ENCODE data around the gene STARD5.

DNA sequence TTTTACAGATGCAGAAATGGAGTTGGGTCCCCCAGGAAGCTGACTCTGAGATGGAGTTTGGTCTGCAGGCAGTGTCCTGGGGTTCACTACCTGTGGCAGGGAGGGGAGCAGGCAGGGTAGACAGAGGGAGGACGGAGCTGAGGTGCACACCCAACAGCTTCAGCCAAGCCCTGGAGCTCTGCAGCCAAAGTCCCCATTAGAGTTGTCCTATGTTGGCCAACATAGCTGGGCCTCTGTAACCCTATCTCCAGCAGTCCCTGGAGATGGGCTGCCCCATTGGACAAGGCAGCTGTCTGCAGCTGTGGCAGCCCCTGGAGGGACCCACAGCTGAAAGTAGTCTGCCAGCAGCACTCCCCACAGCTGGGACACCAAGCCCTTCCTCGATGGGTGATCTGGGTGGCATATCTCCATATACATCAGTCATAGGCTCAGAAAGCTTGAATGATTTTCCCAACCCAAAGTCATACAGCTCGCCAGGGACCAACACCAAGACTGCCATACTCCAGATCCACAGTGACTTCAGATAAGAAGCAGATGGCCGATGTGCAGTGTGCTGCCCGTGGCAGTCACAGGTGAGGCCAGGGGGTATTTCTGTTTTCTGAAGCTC, 31.9 kb downstream of the STARD5 start:
- TF ChIP-seq, protein P1, sequence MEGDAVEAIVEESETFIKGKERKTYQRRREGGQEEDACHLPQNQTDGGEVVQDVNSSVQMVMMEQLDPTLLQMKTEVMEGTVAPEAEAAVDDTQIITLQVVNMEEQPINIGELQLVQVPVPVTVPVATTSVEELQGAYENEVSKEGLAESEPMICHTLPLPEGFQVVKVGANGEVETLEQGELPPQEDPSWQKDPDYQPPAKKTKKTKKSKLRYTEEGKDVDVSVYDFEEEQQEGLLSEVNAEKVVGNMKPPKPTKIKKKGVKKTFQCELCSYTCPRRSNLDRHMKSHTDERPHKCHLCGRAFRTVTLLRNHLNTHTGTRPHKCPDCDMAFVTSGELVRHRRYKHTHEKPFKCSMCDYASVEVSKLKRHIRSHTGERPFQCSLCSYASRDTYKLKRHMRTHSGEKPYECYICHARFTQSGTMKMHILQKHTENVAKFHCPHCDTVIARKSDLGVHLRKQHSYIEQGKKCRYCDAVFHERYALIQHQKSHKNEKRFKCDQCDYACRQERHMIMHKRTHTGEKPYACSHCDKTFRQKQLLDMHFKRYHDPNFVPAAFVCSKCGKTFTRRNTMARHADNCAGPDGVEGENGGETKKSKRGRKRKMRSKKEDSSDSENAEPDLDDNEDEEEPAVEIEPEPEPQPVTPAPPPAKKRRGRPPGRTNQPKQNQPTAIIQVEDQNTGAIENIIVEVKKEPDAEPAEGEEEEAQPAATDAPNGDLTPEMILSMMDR (IDR thresholded peaks at IDR 0.05), result no peak
- TF ChIP-seq EZH2 (IDR thresholded peaks at IDR 0.05), result no peak
